Fibroblast of lung (primary cell): ENCODE results near the gene PIK3CB.

Experiments used
- CTCF ChIP-seq, 2 donors: IDR thresholded peaks in 1 of 2; conservative IDR thresholded peaks in 1 of 2; 1 replicate in 1 of 2; 2 replicates in 1 of 2; pipeline ENCODE4 v1.5.1; 2011 to 2012; ENCODE audit warnings: low read length in 2 of 2, control low read depth in 1 of 2, inconsistent platforms in 1 of 2, low read depth in 1 of 2, mild to moderate bottlenecking in 1 of 2
- EZH2 ChIP-seq: IDR thresholded peaks from 2 replicates; pipeline ENCODE4 v1.5.1; 2012; ENCODE audit warnings: low read length, control low read depth, mild to moderate bottlenecking; ENCODE audit errors: missing control alignments

- TF ChIP-seq CTCF (conservative IDR thresholded peaks at IDR 0.05 in 1 of 2, IDR thresholded peaks at IDR 0.05 in 1 of 2; ENCODE audit: low read depth in 1 of 2, low read length in 2 of 2) (no peak), EZH2 (no peak)
Observed at GRCh38 chr3:138768946-138769345, 65.8 kb downstream of the PIK3CB start.
